Mesenchymal stem cell (in vitro differentiated cells and primary cell): ENCODE data around the gene OMA1.

Experiments used
- DNase-seq: peaks from one replicate; pipeline ENCODE4 v3.0.0-alpha.2; 2013
- H2AFZ ChIP-seq: one replicate; pipeline ENCODE4 v1.6.1; 2013; ENCODE audit warnings: low read depth, mild to moderate bottlenecking, control low read depth, inconsistent platforms, low read length, moderate library complexity
- H2AK5ac ChIP-seq: 2 replicates; pipeline ENCODE4 v1.6.1; 2013; ENCODE audit warnings: low read length, moderate library complexity, mild to moderate bottlenecking, inconsistent platforms; ENCODE audit not compliant: severe bottlenecking
- H2BK120ac ChIP-seq: one replicate; pipeline ENCODE4 v1.6.1; 2013; ENCODE audit warnings: low read depth, mild to moderate bottlenecking, inconsistent platforms, low read length, moderate library complexity
- H2BK12ac ChIP-seq, 2 experiments: one replicate each; pipeline ENCODE4 v1.6.1; 2013; ENCODE audit warnings: inconsistent platforms in 2 of 2, low read length in 2 of 2, mild to moderate bottlenecking in 2 of 2, moderate library complexity in 2 of 2, control low read depth in 1 of 2
- H2BK15ac ChIP-seq: one replicate; pipeline ENCODE4 v1.6.1; 2013; ENCODE audit warnings: mild to moderate bottlenecking, low read depth, inconsistent platforms; ENCODE audit not compliant: poor library complexity, severe bottlenecking
- H2BK5ac ChIP-seq: 2 replicates; pipeline ENCODE4 v1.6.1; 2013; ENCODE audit warnings: low read depth, mild to moderate bottlenecking, low read length, control low read depth, inconsistent platforms; ENCODE audit not compliant: poor library complexity, severe bottlenecking
- H3K14ac ChIP-seq, 2 experiments: one replicate each; pipeline ENCODE4 v1.6.1; 2013; ENCODE audit warnings: inconsistent platforms in 2 of 2, low read length in 2 of 2, control low read depth in 1 of 2, mild to moderate bottlenecking in 1 of 2, moderate library complexity in 1 of 2
- H3K18ac ChIP-seq, 2 experiments: one replicate each; pipeline ENCODE4 v1.6.1; 2013; ENCODE audit warnings: inconsistent platforms in 2 of 2, low read length in 2 of 2, control low read depth in 1 of 2, low read depth in 1 of 2, mild to moderate bottlenecking in 1 of 2
- H3K23ac ChIP-seq, 2 experiments: one replicate each; pipeline ENCODE4 v1.6.1; 2013; ENCODE audit warnings: inconsistent platforms in 2 of 2, low read length in 2 of 2, mild to moderate bottlenecking in 2 of 2, moderate library complexity in 2 of 2, control low read depth in 1 of 2
- H3K27ac ChIP-seq: 2 replicates; pipeline ENCODE4 v1.5.1; 2013; ENCODE audit warnings: mild to moderate bottlenecking, moderate library complexity, low read length, control low read depth, inconsistent platforms; ENCODE audit not compliant: poor library complexity, severe bottlenecking
- H3K27me3 ChIP-seq, 2 experiments: 2 replicates each; pipeline versions ENCODE4 v1.6.1 to v1.7.0; 2013; ENCODE audit warnings: low read length in 2 of 2, mild to moderate bottlenecking in 2 of 2, moderate library complexity in 2 of 2, control low read depth in 1 of 2, inconsistent platforms in 1 of 2; ENCODE audit not compliant: control insufficient read depth in 1 of 2, insufficient read depth in 1 of 2
- H3K36me3 ChIP-seq, 2 experiments: 2 replicates each; pipeline versions ENCODE4 v1.6.1 to v1.7.0; 2013; ENCODE audit warnings: low read length in 2 of 2, control low read depth in 1 of 2, inconsistent platforms in 1 of 2, low read depth in 1 of 2, mild to moderate bottlenecking in 1 of 2; ENCODE audit not compliant: insufficient read depth in 2 of 2, control insufficient read depth in 1 of 2
- H3K4ac ChIP-seq, 2 experiments: one replicate each; pipeline ENCODE4 v1.6.1; 2013; ENCODE audit warnings: inconsistent platforms in 2 of 2, low read length in 2 of 2, mild to moderate bottlenecking in 2 of 2, moderate library complexity in 2 of 2, control low read depth in 1 of 2, low read depth in 1 of 2
- H3K4me1 ChIP-seq: 2 replicates; pipeline ENCODE4 v1.6.1; 2013; ENCODE audit warnings: low read depth, low read length, control low read depth; ENCODE audit not compliant: control insufficient read depth, insufficient read depth
- H3K4me2 ChIP-seq: 2 replicates; pipeline ENCODE4 v1.6.1; 2013; ENCODE audit warnings: low read length, mild to moderate bottlenecking, inconsistent platforms; ENCODE audit not compliant: poor library complexity, severe bottlenecking
- H3K4me3 ChIP-seq, 2 experiments: 2 replicates each; pipeline versions ENCODE4 v1.5.1 to v1.7.0; 2013; ENCODE audit warnings: low read length in 2 of 2, mild to moderate bottlenecking in 2 of 2, control low read depth in 1 of 2, low read depth in 1 of 2; ENCODE audit not compliant: insufficient read depth in 1 of 2
- H3K79me1 ChIP-seq: replicated peaks from 2 replicates; pipeline ENCODE4 v1.6.1; 2013; ENCODE audit warnings: mild to moderate bottlenecking, control low read depth, low read length, inconsistent platforms; ENCODE audit not compliant: poor library complexity, severe bottlenecking
- H3K9ac ChIP-seq: 2 replicates; pipeline ENCODE4 v1.7.0; 2013; ENCODE audit warnings: mild to moderate bottlenecking, low read length, moderate library complexity
- H3K9me3 ChIP-seq: 2 replicates; pipeline ENCODE4 v1.7.0; 2013; ENCODE audit warnings: mild to moderate bottlenecking, low read length; ENCODE audit not compliant: control insufficient read depth
- H4K8ac ChIP-seq: one replicate; pipeline ENCODE4 v1.6.1; 2013; ENCODE audit warnings: inconsistent platforms, mild to moderate bottlenecking, low read length, moderate library complexity
- H4K91ac ChIP-seq: one replicate; pipeline ENCODE4 v1.6.1; 2013; ENCODE audit warnings: mild to moderate bottlenecking, low read length, inconsistent platforms
- WGBS: methylation state at CpG from one replicate; pipeline ENCODE4 v1.1.7; 2013; ENCODE audit warnings: mixed read lengths; 5-methylcytosine and 5-hydroxymethylcytosine counted together

The OMA1 gene

GRCh38 chr1:58446368-58446767 is 100.2 kb downstream of the OMA1 start:
- Histone ChIP-seq H4K8ac (no peak overlapping the region), H3K9ac (no peak overlapping the region), H3K36me3 (no peaks in the 10 kb centered on the region), H3K4me1 (no peaks in the 10 kb centered on the region), H3K79me1 (no peaks in the 10 kb centered on the region), H3K14ac (no peak overlapping the region), H3K18ac (no peak overlapping the region), H2BK12ac (no peak overlapping the region), H3K27me3 (no peaks in the 10 kb centered on the region), H3K27ac (no peak overlapping the region), H2BK5ac (no peak overlapping the region), H3K4ac (no peak overlapping the region), H3K23ac (no peak overlapping the region), H3K9me3 (no peaks in the 10 kb centered on the region), H4K91ac (no peak overlapping the region), H2BK15ac (no peak overlapping the region), H2BK120ac (no peak overlapping the region), H2AK5ac (no peak overlapping the region), H3K4me3 (no peak overlapping the region), H3K4me2 (no peak overlapping the region), H2AFZ (no peak overlapping the region)
- DNase-seq: no peak

DNA sequence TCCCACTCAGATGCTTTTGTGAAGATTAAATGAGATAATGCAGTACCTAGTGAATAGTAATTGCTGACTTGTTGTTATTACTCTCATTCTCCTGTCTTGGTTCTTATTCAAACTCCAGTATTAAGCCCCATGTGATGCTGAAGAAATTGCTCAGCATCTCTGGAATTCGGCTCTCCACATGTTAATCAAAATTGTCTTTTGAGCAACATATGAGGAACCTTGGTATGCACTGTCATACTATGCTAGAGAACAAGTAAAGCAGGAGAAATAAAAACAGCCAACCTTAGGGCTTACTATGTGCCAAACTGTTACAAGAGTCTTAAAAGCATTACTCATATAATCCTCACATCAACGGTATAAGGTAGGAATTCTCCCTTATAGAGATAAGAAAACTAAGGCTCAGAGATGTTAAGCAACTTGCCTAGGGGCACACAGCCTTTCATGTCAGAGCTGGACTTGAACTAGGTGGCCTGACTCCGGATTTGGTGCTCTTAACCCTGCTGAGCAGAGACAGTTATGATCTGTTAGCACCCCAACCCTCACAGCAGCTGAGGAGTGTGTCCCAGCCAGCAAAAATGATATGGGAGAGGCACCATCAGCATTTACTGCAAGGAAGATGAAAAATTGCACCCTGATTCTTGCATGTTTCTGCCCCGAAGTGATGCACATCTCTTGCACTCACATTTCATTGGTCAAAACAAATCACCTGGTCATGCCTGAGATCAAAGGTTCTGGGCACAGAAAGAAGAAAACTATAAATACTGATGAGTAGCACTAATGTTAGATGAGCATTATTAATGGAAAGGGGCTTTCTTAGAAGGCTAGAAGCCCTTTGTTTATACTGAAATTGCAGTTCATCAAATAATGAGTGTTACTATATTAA is 102.3 kb downstream of the OMA1 start:
- no peak overlapping the region for H3K4me2 ChIP-seq
- H2BK15ac ChIP-seq: no peak overlapping the region
- H3K9me3 ChIP-seq: no peaks in the 10 kb centered on the region
- H3K4me3 ChIP-seq: no peak overlapping the region
- no peak overlapping the region for H3K27ac ChIP-seq
- no peak overlapping the region for H3K18ac ChIP-seq
- H2BK120ac ChIP-seq: no peak overlapping the region
- no peak overlapping the region for H2BK5ac ChIP-seq
- H2AK5ac ChIP-seq: no peak overlapping the region
- H2BK12ac ChIP-seq: no peak overlapping the region
- no peak overlapping the region for H4K8ac ChIP-seq
- H4K91ac ChIP-seq: no peak overlapping the region
- H3K36me3 ChIP-seq: no peaks in the 10 kb centered on the region
- no peaks in the 10 kb centered on the region for H3K27me3 ChIP-seq
- H3K23ac ChIP-seq: no peak overlapping the region
- H3K9ac ChIP-seq: no peak overlapping the region
- no peak overlapping the region for H3K4ac ChIP-seq
- no peaks in the 10 kb centered on the region for H3K79me1 ChIP-seq
- DNase-seq: no peak
- no peak overlapping the region for H2AFZ ChIP-seq
- H3K14ac ChIP-seq: no peak overlapping the region
- H3K4me1 ChIP-seq: no peaks in the 10 kb centered on the region
- 74% methylated on average over 4 of the region's 4 CpGs for WGBS

DNA sequence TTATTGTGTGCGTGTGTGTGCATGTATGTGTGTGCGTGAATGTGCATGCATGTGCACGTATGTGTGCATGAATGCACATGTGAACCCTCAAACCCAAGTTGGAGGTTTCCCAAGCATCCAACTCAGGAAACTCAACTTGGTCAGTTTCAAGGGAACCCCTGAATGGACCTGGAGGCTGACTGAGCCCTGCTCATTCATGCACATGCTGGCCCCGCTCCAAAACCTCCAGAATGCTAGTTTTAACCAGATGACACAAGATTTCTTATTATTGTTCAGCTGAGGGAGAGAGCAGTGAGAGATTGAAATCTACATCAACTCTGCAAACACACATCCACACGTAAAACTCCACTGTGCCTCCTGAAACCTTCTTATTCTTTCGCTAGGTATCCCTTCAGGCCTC is 104.4 kb downstream of the OMA1 start:
- H3K9ac ChIP-seq: no peak overlapping the region
- no peak overlapping the region for H2BK12ac ChIP-seq
- H3K23ac ChIP-seq: no peak overlapping the region
- no peaks in the 10 kb centered on the region for H3K79me1 ChIP-seq
- H3K4me1 ChIP-seq: no peaks in the 10 kb centered on the region
- no peaks in the 10 kb centered on the region for H3K36me3 ChIP-seq
- no peaks in the 10 kb centered on the region for H3K27me3 ChIP-seq
- H2AFZ ChIP-seq: no peak overlapping the region
- no peak overlapping the region for H2BK15ac ChIP-seq
- no peak overlapping the region for H4K8ac ChIP-seq
- H4K91ac ChIP-seq: no peak overlapping the region
- H2BK120ac ChIP-seq: no peak overlapping the region
- no peak for DNase-seq
- H3K4ac ChIP-seq: no peak overlapping the region
- no peak overlapping the region for H3K18ac ChIP-seq
- H3K27ac ChIP-seq: no peak overlapping the region
- WGBS: 89% methylated on average over 5 of the region's 6 CpGs
- H3K9me3 ChIP-seq: no peaks in the 10 kb centered on the region
- no peak overlapping the region for H3K4me2 ChIP-seq
- no peak overlapping the region for H3K4me3 ChIP-seq
- H2BK5ac ChIP-seq: no peak overlapping the region
- no peak overlapping the region for H3K14ac ChIP-seq
- no peak overlapping the region for H2AK5ac ChIP-seq

GRCh38 chr1:58441699-58442098 is 104.8 kb downstream of the OMA1 start:
- Histone ChIP-seq H3K4me1 (no peaks in the 10 kb centered on the region), H3K36me3 (no peaks in the 10 kb centered on the region), H3K9me3 (no peaks in the 10 kb centered on the region), H3K23ac (no peak overlapping the region), H3K27ac (no peak overlapping the region), H3K79me1 (no peaks in the 10 kb centered on the region), H2AK5ac (no peak overlapping the region), H2BK5ac (no peak overlapping the region), H3K18ac (no peak overlapping the region), H3K4me2 (no peak overlapping the region), H3K4me3 (no peak overlapping the region), H2BK120ac (no peak overlapping the region), H4K91ac (no peak overlapping the region), H3K27me3 (no peaks in the 10 kb centered on the region), H2BK15ac (no peak overlapping the region), H2AFZ (no peak overlapping the region), H3K14ac (no peak overlapping the region), H4K8ac (no peak overlapping the region), H2BK12ac (no peak overlapping the region), H3K9ac (no peak overlapping the region), H3K4ac (no peak overlapping the region)
- DNase-seq: no peak
- WGBS: 89% methylated on average over 10 of the region's 10 CpGs
